Activated CD4-positive, alpha-beta T cell treated with anti-CD3 and anti-CD28 coated beads for 48 hours (primary cell): Measurements from ENCODE around the gene KRT33B.

Experiments used
- DNase-seq: peaks from one replicate; pipeline ENCODE4 v3.0.0-alpha.2; 2020

KRT33B gene

GRCh38 chr17:41345992-41346391, 23.6 kb downstream of the KRT33B start:
- DNase-seq, result no peak

GRCh38 chr17:41343029-41343428, 26.6 kb downstream of the KRT33B start:
- no peak for DNase-seq

GRCh38 chr17:41340934-41341861, 28.4 kb downstream of the KRT33B start:
- DNase-seq, result peak; percentile 60

GRCh38 chr17:41340494-41340893, 29.1 kb downstream of the KRT33B start:
- no peak for DNase-seq

GRCh38 chr17:41339571-41340172, 29.9 kb downstream of the KRT33B start:
- no peak for DNase-seq

- no peak for DNase-seq
Measured at GRCh38 chr17:41338961-41339485, 30.6 kb downstream of the KRT33B start.

GRCh38 chr17:41335747-41336146, 33.9 kb downstream of the KRT33B start:
- no peak for DNase-seq

- DNase-seq, result no peak
Measured at GRCh38 chr17:41334385-41335305, 35.0 kb downstream of the KRT33B start.

GRCh38 chr17:41333836-41334235, 35.8 kb downstream of the KRT33B start:
- DNase-seq, result no peak

GRCh38 chr17:41333098-41333497, 36.5 kb downstream of the KRT33B start:
- DNase-seq, result no peak

- DNase-seq, result no peak
Measured at GRCh38 chr17:41332239-41332638, 37.4 kb downstream of the KRT33B start.

- no peak for DNase-seq
Measured at GRCh38 chr17:41331606-41332005, 38.0 kb downstream of the KRT33B start.

GRCh38 chr17:41329279-41329948, 40.2 kb downstream of the KRT33B start:
- peak; percentile 51 for DNase-seq

- no peak for DNase-seq
Measured at GRCh38 chr17:41328207-41328606, 41.4 kb downstream of the KRT33B start.

- DNase-seq, result no peak
Measured at GRCh38 chr17:41327411-41328120, 42.0 kb downstream of the KRT33B start.

GRCh38 chr17:41326173-41327145, 43.2 kb downstream of the KRT33B start:
- no peak for DNase-seq

- no peak for DNase-seq
Measured at GRCh38 chr17:41325611-41326010, 44.0 kb downstream of the KRT33B start.

- DNase-seq, result no peak
Measured at GRCh38 chr17:41325126-41325525, 44.5 kb downstream of the KRT33B start.

GRCh38 chr17:41324180-41325075, 45.2 kb downstream of the KRT33B start:
- DNase-seq, result peak; percentile 25
